ENCODE data around the gene THRB. TPM values are rescaled to one million over a fixed set of nuclear protein-coding genes. Genes with fewer than 3 reads are reported as not detected.

Gene THRB
- total and polyA plus RNA-seq, 9 of the 15 experiments (the other 6 are each of a cell fraction or from before 2014, with no cell fraction given) = 1.7 to 14.9 (median 6.9) TPM

- TF ChIP-seq ZNF311 (CRISPR knock-in tag; IDR thresholded peaks at IDR 0.05) (no peak), EHMT2 (IDR thresholded peaks at IDR 0.05) (0 out of 2 replicates have a peak, but pooled peaks have one; percentile 8), NR2C1 (IDR thresholded peaks at IDR 0.05) (no peak), NR2C1 (tag; IDR thresholded peaks at IDR 0.05) (no peak), ZNF212 (CRISPR knock-in tag; IDR thresholded peaks at IDR 0.05) (no peak)
Measured at GRCh38 chr3:24340161-24340560, 154.5 kb downstream of the THRB start (continued).

GRCh38 chr3:24339266-24339825 lies 155.3 kb downstream of the THRB start:
- in situ Hi-C loops (cut with MboI) = no loop called here
- no peak for FAIRE-seq
- 38% methylated on average over 5 of the region's 5 CpGs for WGBS (ENCODE audit: insufficient coverage, low coverage, missing lambda C conversion rate)
- no peak for TF ChIP-seq CBFB (CRISPR knock-in tag; IDR thresholded peaks at IDR 0.05)
- no peak for TF ChIP-seq EP300 (IDR thresholded peaks at IDR 0.05; ENCODE audit: low read length)
- no peak for TF ChIP-seq HMBOX1 (IDR thresholded peaks at IDR 0.05)
- no peak for TF ChIP-seq ZNF280A (IDR thresholded peaks at IDR 0.05; ENCODE audit: low read depth, partially characterized antibody)
- no peak for TF ChIP-seq MCM3 (IDR thresholded peaks at IDR 0.05)
- TF ChIP-seq POLR2A (conservative IDR thresholded peaks at IDR 0.05) = no peak
- no peak for TF ChIP-seq HINFP (tag; conservative IDR thresholded peaks at IDR 0.05; ENCODE audit: low read depth)
- TF ChIP-seq ARID3B (CRISPR knock-in tag; IDR thresholded peaks at IDR 0.05; ENCODE audit: borderline replicate concordance) = no peak
- TF ChIP-seq ZBTB7A (IDR thresholded peaks at IDR 0.05; ENCODE audit: borderline replicate concordance, control insufficient read depth, low read depth, low read length) = no peak
- TF ChIP-seq ZNF766 (CRISPR knock-in tag; conservative IDR thresholded peaks at IDR 0.05) = no peak
- TF ChIP-seq MAX (CRISPR knock-in tag; IDR thresholded peaks at IDR 0.05) = no peak
- TF ChIP-seq RBM22 (IDR thresholded peaks at IDR 0.05; ENCODE audit: low read depth, low read length, poor library complexity, severe bottlenecking) = no peak

More at GRCh38 chr3:24339266-24339825, 155.3 kb downstream of the THRB start:
- no peaks in the 10 kb centered on the region for H3K36me3 ChIP-seq (ENCODE audit: control insufficient read depth, insufficient read depth, low read length)
- no peaks in the 10 kb centered on the region for H3K27me3 ChIP-seq (ENCODE audit: control insufficient read depth in 2 of 2, insufficient read depth in 2 of 2, low read length in 2 of 2)
- no peak overlapping the region for H3K9ac ChIP-seq (ENCODE audit: insufficient read depth in 1 of 2, low read depth in 2 of 2, low read length in 2 of 2)
- peaks cover 14% of the 10 kb centered on the region; the same call in 2 of the 3 replicates for H3K79me2 ChIP-seq (ENCODE audit: control insufficient read depth, insufficient read depth, low read length)
- POLR2A ChIA-PET = interaction anchor here (1.4 kb wide), 1 partner anchor 12 kb away, joined by 4 read pairs; no protein-coding TSS in a partner anchor
- H3K9me1 ChIP-seq (ENCODE audit: control insufficient read depth, insufficient read depth, low read length) = no peaks in the 10 kb centered on the region
- no TSS peak for BruUV-seq (replicated peaks)
- DNase-seq (ENCODE audit: extremely low read depth in 1 of 4, low spot score in 3 of 4) (no peak), ATAC-seq (no peak)
- H2AFZ ChIP-seq (ENCODE audit: low read depth, low read length) = peak overlapping the region; percentile 9; the same call in 1 of the 2 replicates
- no peak overlapping the region for H3K4me3 ChIP-seq
- CTCF ChIA-PET (ENCODE audit: low intra/inter-chr PET ratio) = no interaction called here
- intact Hi-C loops (cut with micrococcal nuclease) = loop anchor here (5.0 kb wide), 1 partner anchor 152 kb away; no protein-coding TSS in a partner anchor
- no peak overlapping the region for H3K4me2 ChIP-seq (ENCODE audit: insufficient read depth, low read length)
- H3K9me3 ChIP-seq (replicated peaks; ENCODE audit: control insufficient read depth, insufficient read depth, low read depth, low read length) = no peaks in the 10 kb centered on the region
- no peaks in the 10 kb centered on the region for H4K20me1 ChIP-seq (replicated peaks; ENCODE audit: control insufficient read depth, insufficient read depth, low read length)
- H3K4me1 ChIP-seq (replicated peaks in 1 of 2; ENCODE audit: control insufficient read depth in 2 of 2, insufficient read depth in 2 of 2, low read length in 2 of 2) = peaks cover 6 to 28% of the 10 kb centered on the region in 2 experiments; a peak in 3 of 5 replicates
- H3K27ac ChIP-seq (ENCODE audit: extremely low read depth, low read depth, low read length) = no peak overlapping the region

All from K562 (cell line).